ENCODE measurements around the gene DCBLD1.

- TF ChIP-seq EZH2 (IDR thresholded peaks at IDR 0.05) (no peak), CTCF (IDR thresholded peaks at IDR 0.05) (no peak)
These were observed 11.8 kb downstream of the DCBLD1 start for GRCh38 chr6:117494283-117494682.

All from neural progenitor cell (in vitro differentiated cells).